Measurements from ENCODE around the gene ADGRE3. TPM values are rescaled to one million over a fixed set of nuclear protein-coding genes. Genes with fewer than 3 reads are reported as not detected.

ADGRE3 gene
- polyA plus RNA-seq, 1 donor (not counting 4 experiments of a cell fraction or from before 2014, with no cell fraction given), result not detected

- FAIRE-seq (no peak), DNase-seq (ENCODE audit: low read depth, low spot score) (no peak)
- Histone ChIP-seq H3K36me3 (ENCODE audit: control insufficient read depth in 2 of 2, extremely low read depth in 1 of 2, insufficient read depth in 2 of 2, low read length in 2 of 2) (no peaks in the 10 kb centered on the region), H3K9ac (ENCODE audit: control insufficient read depth, extremely low read depth, insufficient read depth, low read length) (no peak overlapping the region), H3K9me1 (ENCODE audit: control insufficient read depth, extremely low read depth, insufficient read depth, low read length) (no peaks in the 10 kb centered on the region), H3K27ac (ENCODE audit: control insufficient read depth, insufficient read depth, low read length) (no peak overlapping the region), H3K9me3 (ENCODE audit: control insufficient read depth, low read depth, low read length) (no peaks in the 10 kb centered on the region), H3K4me1 (ENCODE audit: control insufficient read depth, extremely low read depth, insufficient read depth, low read length) (no peaks in the 10 kb centered on the region), H3K4me3 (ENCODE audit: control insufficient read depth in 2 of 3, extremely low read depth in 1 of 3, insufficient read depth in 2 of 3, low read depth in 1 of 3, low read length in 3 of 3) (no peak overlapping the region), H3K27me3 (ENCODE audit: control insufficient read depth, extremely low read depth, insufficient read depth, low read length) (no peaks in the 10 kb centered on the region), H3K4me2 (ENCODE audit: control insufficient read depth, extremely low read depth, insufficient read depth, low read depth, low read length) (no peak overlapping the region), H2AFZ (ENCODE audit: control insufficient read depth, low read length) (no peak overlapping the region), H3K79me2 (ENCODE audit: control insufficient read depth, insufficient read depth, low read length) (no peaks in the 10 kb centered on the region), H4K20me1 (ENCODE audit: control insufficient read depth, extremely low read depth, insufficient read depth, low read length) (no peaks in the 10 kb centered on the region)
- dilution Hi-C loops (cut with MboI; ENCODE audit: extremely low pct_ligation_motif_present, low sequenced_read_pairs), result no loop called here
- no peak for TF ChIP-seq CTCF (optimal IDR thresholded peaks at IDR 0.05 in 1 of 3, IDR thresholded peaks at IDR 0.05 in 1 of 3, conservative IDR thresholded peaks at IDR 0.05 in 1 of 3; ENCODE audit: extremely low read depth in 1 of 3, insufficient read depth in 2 of 3, low read length in 3 of 3)
- no peak for TF ChIP-seq EZH2 (IDR thresholded peaks at IDR 0.05; ENCODE audit: low read length)
Measured at GRCh38 chr19:14673088-14673487, 1.6 kb downstream of the ADGRE3 start.

GRCh38 chr19:14672188-14672872, 2.3 kb downstream of the ADGRE3 start:
- Histone ChIP-seq H3K4me3 (ENCODE audit: control insufficient read depth in 2 of 3, extremely low read depth in 1 of 3, insufficient read depth in 2 of 3, low read depth in 1 of 3, low read length in 3 of 3) (no peak overlapping the region), H4K20me1 (ENCODE audit: control insufficient read depth, extremely low read depth, insufficient read depth, low read length) (no peaks in the 10 kb centered on the region), H3K9me3 (ENCODE audit: control insufficient read depth, low read depth, low read length) (no peaks in the 10 kb centered on the region), H3K9me1 (ENCODE audit: control insufficient read depth, extremely low read depth, insufficient read depth, low read length) (no peaks in the 10 kb centered on the region), H3K4me1 (ENCODE audit: control insufficient read depth, extremely low read depth, insufficient read depth, low read length) (no peaks in the 10 kb centered on the region), H3K27ac (ENCODE audit: control insufficient read depth, insufficient read depth, low read length) (no peak overlapping the region), H3K9ac (ENCODE audit: control insufficient read depth, extremely low read depth, insufficient read depth, low read length) (no peak overlapping the region), H3K36me3 (ENCODE audit: control insufficient read depth in 2 of 2, extremely low read depth in 1 of 2, insufficient read depth in 2 of 2, low read length in 2 of 2) (no peaks in the 10 kb centered on the region), H3K27me3 (ENCODE audit: control insufficient read depth, extremely low read depth, insufficient read depth, low read length) (no peaks in the 10 kb centered on the region), H3K79me2 (ENCODE audit: control insufficient read depth, insufficient read depth, low read length) (no peaks in the 10 kb centered on the region), H2AFZ (ENCODE audit: control insufficient read depth, low read length) (no peak overlapping the region), H3K4me2 (ENCODE audit: control insufficient read depth, extremely low read depth, insufficient read depth, low read depth, low read length) (no peak overlapping the region)
- no peak for TF ChIP-seq CTCF (optimal IDR thresholded peaks at IDR 0.05 in 1 of 3, IDR thresholded peaks at IDR 0.05 in 1 of 3, conservative IDR thresholded peaks at IDR 0.05 in 1 of 3; ENCODE audit: extremely low read depth in 1 of 3, insufficient read depth in 2 of 3, low read length in 3 of 3)
- no peak for TF ChIP-seq EZH2 (IDR thresholded peaks at IDR 0.05; ENCODE audit: low read length)
- DNase-seq (ENCODE audit: low read depth, low spot score), result no peak
- dilution Hi-C loops (cut with MboI; ENCODE audit: extremely low pct_ligation_motif_present, low sequenced_read_pairs), result no loop called here
- FAIRE-seq, result no peak

Measured in keratinocyte (primary cell).